NB4 (cell line): ENCODE results near the gene EZH1.

Source experiments
- MAX ChIP-seq: IDR thresholded peaks from 2 replicates; pipeline ENCODE4 v1.6.1; 2011; ENCODE audit warnings: low read depth, low read length
- MYC ChIP-seq: IDR thresholded peaks from 2 replicates; pipeline ENCODE4 v1.6.1; 2011; ENCODE audit warnings: low read depth, low read length
- POLR2A ChIP-seq: IDR thresholded peaks from 2 replicates; pipeline ENCODE4 v1.6.1; 2011; ENCODE audit warnings: mild to moderate bottlenecking; ENCODE audit not compliant: insufficient read length; ENCODE audit errors: extremely low read depth
- TF ChIP-seq, protein P1 (sequence below): IDR thresholded peaks from one replicate; pipeline ENCODE4 v1.5.1; 2012; ENCODE audit warnings: low read depth, low read length

- TF ChIP-seq, protein P1, sequence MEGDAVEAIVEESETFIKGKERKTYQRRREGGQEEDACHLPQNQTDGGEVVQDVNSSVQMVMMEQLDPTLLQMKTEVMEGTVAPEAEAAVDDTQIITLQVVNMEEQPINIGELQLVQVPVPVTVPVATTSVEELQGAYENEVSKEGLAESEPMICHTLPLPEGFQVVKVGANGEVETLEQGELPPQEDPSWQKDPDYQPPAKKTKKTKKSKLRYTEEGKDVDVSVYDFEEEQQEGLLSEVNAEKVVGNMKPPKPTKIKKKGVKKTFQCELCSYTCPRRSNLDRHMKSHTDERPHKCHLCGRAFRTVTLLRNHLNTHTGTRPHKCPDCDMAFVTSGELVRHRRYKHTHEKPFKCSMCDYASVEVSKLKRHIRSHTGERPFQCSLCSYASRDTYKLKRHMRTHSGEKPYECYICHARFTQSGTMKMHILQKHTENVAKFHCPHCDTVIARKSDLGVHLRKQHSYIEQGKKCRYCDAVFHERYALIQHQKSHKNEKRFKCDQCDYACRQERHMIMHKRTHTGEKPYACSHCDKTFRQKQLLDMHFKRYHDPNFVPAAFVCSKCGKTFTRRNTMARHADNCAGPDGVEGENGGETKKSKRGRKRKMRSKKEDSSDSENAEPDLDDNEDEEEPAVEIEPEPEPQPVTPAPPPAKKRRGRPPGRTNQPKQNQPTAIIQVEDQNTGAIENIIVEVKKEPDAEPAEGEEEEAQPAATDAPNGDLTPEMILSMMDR: no peak
- TF ChIP-seq POLR2A (no peak), MYC (no peak), MAX (no peak)
Measured at GRCh38 chr17:42673266-42673884, 71.5 kb downstream of the EZH1 start.
